SH-SY5Y (cell line): ENCODE results near the gene ACBD6.

Source experiments
- GATA2 ChIP-seq: IDR thresholded peaks from 2 replicates; pipeline ENCODE4 v1.6.1; 2011; ENCODE audit warnings: mild to moderate bottlenecking, low read depth, low read length
- GATA3 ChIP-seq: IDR thresholded peaks from 2 replicates; pipeline ENCODE4 v1.6.1; 2011; ENCODE audit warnings: low read depth, mild to moderate bottlenecking, low read length, moderate library complexity

ACBD6 gene

GRCh38 chr1:180257028-180257386 is 245.4 kb downstream of the ACBD6 start:
- TF ChIP-seq GATA3 (no peak), GATA2 (no peak)

- TF ChIP-seq GATA2 (no peak), GATA3 (no peak)
Observed at GRCh38 chr1:180256341-180257027, 245.9 kb downstream of the ACBD6 start.

- no peak for TF ChIP-seq GATA3
- TF ChIP-seq GATA2 = no peak
Observed at GRCh38 chr1:180255536-180256340, 246.6 kb downstream of the ACBD6 start.

GRCh38 chr1:180254854-180255253 is 247.5 kb downstream of the ACBD6 start:
- TF ChIP-seq GATA2 = no peak
- TF ChIP-seq GATA3 = no peak

- TF ChIP-seq GATA2 = no peak
- no peak for TF ChIP-seq GATA3
Observed at GRCh38 chr1:180254496-180254819, 247.9 kb downstream of the ACBD6 start.

GRCh38 chr1:180253585-180254495 is 248.5 kb downstream of the ACBD6 start:
- TF ChIP-seq GATA3 (no peak), GATA2 (no peak)

- TF ChIP-seq GATA3 = no peak
- TF ChIP-seq GATA2 = no peak
Observed at GRCh38 chr1:180252638-180253536, 249.5 kb downstream of the ACBD6 start.

GRCh38 chr1:180251526-180252305 is 250.7 kb downstream of the ACBD6 start:
- no peak for TF ChIP-seq GATA3
- TF ChIP-seq GATA2 = no peak

- no peak for TF ChIP-seq GATA3
- no peak for TF ChIP-seq GATA2
Observed at GRCh38 chr1:180250883-180251509, 251.4 kb downstream of the ACBD6 start.

- no peak for TF ChIP-seq GATA2
- no peak for TF ChIP-seq GATA3
Observed at GRCh38 chr1:180250499-180250770, 251.9 kb downstream of the ACBD6 start.

GRCh38 chr1:180249725-180250498 is 252.5 kb downstream of the ACBD6 start:
- no peak for TF ChIP-seq GATA3
- no peak for TF ChIP-seq GATA2
